CD4-positive, alpha-beta memory T cell (primary cell): ENCODE results near the gene RNF121. TPM values are rescaled to one million over a fixed set of nuclear protein-coding genes. Genes with fewer than 3 reads are reported as not detected.

Experiments used
- CTCF ChIA-PET: fragments of 350-600 bp; sonication (Branson Sonifier 250); formaldehyde crosslinking; loops from one replicate; lab custom pipeline; 2021; ENCODE audit warnings: inconsistent platforms; ENCODE audit not compliant: partially characterized antibody; lab: Charles Lee
- POLR2A ChIA-PET: fragments of 350-600 bp; sonication (Branson Sonifier 250); formaldehyde crosslinking; loops from one replicate; lab custom pipeline; 2021; ENCODE audit not compliant: partially characterized antibody; lab: Charles Lee
- DNase-seq, 5 donors: peaks; one replicate each; pipeline versions ENCODE4 v3.0.0 to v3.0.0-alpha.2; 2020 to 2022; ENCODE audit warnings: mixed read lengths in 1 of 5
- H3K27ac ChIP-seq: one replicate; pipeline ENCODE4 v1.7.0; 2013; ENCODE audit warnings: low read depth, low read length
- H3K27me3 ChIP-seq: 2 replicates; pipeline ENCODE4 v1.7.0; 2013; ENCODE audit warnings: mild to moderate bottlenecking, low read length, moderate library complexity; ENCODE audit not compliant: insufficient read depth
- H3K36me3 ChIP-seq: 2 replicates; pipeline ENCODE4 v1.7.0; 2013; ENCODE audit warnings: mild to moderate bottlenecking, low read length, moderate library complexity; ENCODE audit not compliant: insufficient read depth
- H3K4me1 ChIP-seq: 2 replicates; pipeline ENCODE4 v1.7.0; 2013; ENCODE audit warnings: mild to moderate bottlenecking, low read length, moderate library complexity; ENCODE audit not compliant: insufficient read depth
- H3K4me3 ChIP-seq, 2 donors: one replicate each; pipeline ENCODE4 v1.7.0; 2013; ENCODE audit warnings: low read length in 2 of 2, mild to moderate bottlenecking in 1 of 2
- H3K9me3 ChIP-seq, 2 donors: one replicate each; pipeline ENCODE4 v1.7.0; 2013; ENCODE audit warnings: low read length in 2 of 2, control low read depth in 1 of 2; ENCODE audit not compliant: control insufficient read depth in 1 of 2
- H3K27ac Mint-ChIP-seq, 7 donors: one replicate each; pipeline ENCODE4 v1.8.0; 2020 to 2021; ENCODE audit warnings: mixed read lengths in 7 of 7, mild to moderate bottlenecking in 6 of 7, inconsistent platforms in 3 of 7, moderate library complexity in 3 of 7
- H3K27me3 Mint-ChIP-seq, 2 donors: one replicate each; pipeline ENCODE4 v1.8.0; 2020 to 2021; ENCODE audit warnings: mixed read lengths in 2 of 2
- H3K36me3 Mint-ChIP-seq, 2 donors: one replicate each; pipeline ENCODE4 v1.8.0; 2020 to 2021; ENCODE audit warnings: mixed read lengths in 2 of 2, inconsistent platforms in 1 of 2, mild to moderate bottlenecking in 1 of 2
- H3K4me1 Mint-ChIP-seq, 4 donors: one replicate each; pipeline ENCODE4 v1.8.0; 2020 to 2021; ENCODE audit warnings: mixed read lengths in 4 of 4, mild to moderate bottlenecking in 1 of 4
- H3K4me3 Mint-ChIP-seq, 8 donors: one replicate each; pipeline ENCODE4 v1.8.0; 2020 to 2021; ENCODE audit warnings: mixed read lengths in 8 of 8, mild to moderate bottlenecking in 7 of 8, moderate library complexity in 6 of 8, inconsistent platforms in 3 of 8
- H3K9me3 Mint-ChIP-seq, 8 donors: one replicate each; pipeline ENCODE4 v1.8.0; 2020 to 2021; ENCODE audit warnings: mixed read lengths in 8 of 8, mild to moderate bottlenecking in 5 of 8, inconsistent platforms in 3 of 8, moderate library complexity in 1 of 8
- intact Hi-C: fragments of 100-400 bp; cut with micrococcal nuclease; formaldehyde crosslinking; loops from one replicate; pipeline ENCODE4 v1.15.1; 2023
- polyA plus RNA-seq, 2 donors: library from polyadenylated mRNA; unstranded; fragments of 300-500 nt; fragmentation: Illumina TruSeq; gene quantifications; one replicate each; pipeline ENCODE4 v1.2.3, GENCODE V29; 2021
- total RNA-seq, 2 experiments: library from RNA; stranded (reverse); gene quantifications; one replicate each; pipeline ENCODE4 v1.2.3, GENCODE V29; 2021

RNF121 gene
- total and polyA plus RNA-seq, 4 experiments from 2014 or later = 7.5 to 33.0 (median 18.1) TPM

- Mint-ChIP-seq H3K4me1 (peaks cover 19 to 38% (median 29%) of the 10 kb centered on the region in 4 donors), H3K9me3 (no peaks in the 10 kb centered on the region), H3K4me3 (peak overlapping the region in 3 of 8 donors; percentile 36 to 50 (median 49)), H3K36me3 (peaks cover 10 to 28% of the 10 kb centered on the region in 2 donors), H3K27me3 (no peaks in the 10 kb centered on the region), H3K27ac (peak overlapping the region in 3 of 7 donors; percentile 20 to 48 (median 20))
- POLR2A ChIA-PET = interaction anchor here (1.4 kb wide), 1 partner anchor 43 kb away, joined by 3 read pairs; no protein-coding TSS in a partner anchor
- peaks cover 26% of the 10 kb centered on the region for H3K4me1 ChIP-seq
- no peak overlapping the region for H3K4me3 ChIP-seq
- CTCF ChIA-PET = interaction anchor here (1.2 kb wide), 1 partner anchor 28 kb away, joined by 4 read pairs; no protein-coding TSS in a partner anchor
- H3K27me3 ChIP-seq = no peaks in the 10 kb centered on the region
- peaks cover 6% of the 10 kb centered on the region for H3K36me3 ChIP-seq
- no peaks in the 10 kb centered on the region for H3K9me3 ChIP-seq
- no peak overlapping the region for H3K27ac ChIP-seq
- no peak for DNase-seq
- intact Hi-C loops = no loop called here
Observed at GRCh38 chr11:71996946-71997345, 68.1 kb downstream of the RNF121 start.

GRCh38 chr11:71997594-71997993 lies 68.7 kb downstream of the RNF121 start:
- Histone ChIP-seq H3K4me1 (peaks cover 26% of the 10 kb centered on the region), H3K36me3 (peaks cover 11% of the 10 kb centered on the region), H3K4me3 (no peak overlapping the region), H3K9me3 (no peaks in the 10 kb centered on the region), H3K27ac (no peak overlapping the region), H3K27me3 (no peaks in the 10 kb centered on the region)
- ChIA-PET CTCF (interaction anchor here (1.2 to 2.9 kb wide), 3 partner anchors 20 to 93 kb away, joined by 4 to 19 read pairs (median 11); no protein-coding TSS in a partner anchor), POLR2A (interaction anchor here (0.6 to 1.4 kb wide), 3 partner anchors 11 to 725 kb away, joined by 3 read pairs; no protein-coding TSS in a partner anchor)
- H3K27me3 Mint-ChIP-seq = no peaks in the 10 kb centered on the region
- DNase-seq = no peak
- intact Hi-C loops = no loop called here
- peaks cover 19 to 40% (median 31%) of the 10 kb centered on the region in 4 donors for H3K4me1 Mint-ChIP-seq
- peaks cover 16 to 33% of the 10 kb centered on the region in 2 donors for H3K36me3 Mint-ChIP-seq
- H3K27ac Mint-ChIP-seq = peak overlapping the region in 1 of 7 donors; percentile 94
- H3K4me3 Mint-ChIP-seq = no peak overlapping the region
- no peaks in the 10 kb centered on the region for H3K9me3 Mint-ChIP-seq

GRCh38 chr11:71998061-71998460 lies 69.2 kb downstream of the RNF121 start:
- Mint-ChIP-seq H3K27me3 (no peaks in the 10 kb centered on the region), H3K36me3 (peaks cover 18 to 35% of the 10 kb centered on the region in 2 donors), H3K27ac (peak overlapping the region; percentile 83 to 98 (median 97)), H3K4me1 (peaks cover 19 to 40% (median 31%) of the 10 kb centered on the region in 4 donors), H3K9me3 (no peaks in the 10 kb centered on the region), H3K4me3 (peak overlapping the region in 7 of 8 donors; percentile 33 to 98 (median 91))
- H3K27me3 ChIP-seq = no peaks in the 10 kb centered on the region
- H3K4me1 ChIP-seq = peaks cover 26% of the 10 kb centered on the region
- H3K36me3 ChIP-seq = peaks cover 15% of the 10 kb centered on the region
- peak overlapping the region in 1 of 2 donors; percentile 46 for H3K4me3 ChIP-seq
- H3K27ac ChIP-seq = peak overlapping the region; percentile 65
- no peaks in the 10 kb centered on the region for H3K9me3 ChIP-seq
- intact Hi-C loops = no loop called here
- no peak for DNase-seq
- POLR2A ChIA-PET = interaction anchor here (0.6 to 4.4 kb wide), 7 partner anchors 10 to 724 kb away, joined by 3 to 23 read pairs (median 5); partner anchors contain the start of genes ANAPC15 and RNF121
- CTCF ChIA-PET = interaction anchor here (0.7 to 3.7 kb wide), 4 partner anchors 12 to 93 kb away, joined by 3 to 19 read pairs (median 12); no protein-coding TSS in a partner anchor

- H3K4me3 ChIP-seq = peak within 1 kb of the TSS; percentile 46 to 62
- peak within 1 kb of the TSS; percentile 65 for H3K27ac ChIP-seq
- Mint-ChIP-seq H3K27me3 (no peaks in the 10 kb centered on the region), H3K4me1 (peaks cover 19 to 40% (median 31%) of the 10 kb centered on the region in 4 donors), H3K4me3 (peak within 1 kb of the TSS; percentile 85 to 98 (median 92)), H3K27ac (peak within 1 kb of the TSS; percentile 83 to 98 (median 97)), H3K9me3 (no peaks in the 10 kb centered on the region), H3K36me3 (peaks cover 18 to 41% of the 10 kb centered on the region in 2 donors)
- H3K4me1 ChIP-seq = peaks cover 26% of the 10 kb centered on the region
- H3K36me3 ChIP-seq = peaks cover 22% of the 10 kb centered on the region
- CTCF ChIA-PET = interaction anchor here (0.7 to 3.7 kb wide), 7 partner anchors 13 to 92 kb away, joined by 3 to 19 read pairs (median 6); no protein-coding TSS in a partner anchor
- intact Hi-C loops = no loop called here
- no peaks in the 10 kb centered on the region for H3K9me3 ChIP-seq
- peak; percentile 31 to 50 (median 46) for DNase-seq
- POLR2A ChIA-PET = interaction anchor here (1.0 to 4.4 kb wide), 8 partner anchors 10 to 114 kb away, joined by 3 to 23 read pairs (median 4); partner anchors contain the start of genes ANAPC15 and RNF121
- no peaks in the 10 kb centered on the region for H3K27me3 ChIP-seq
Observed at GRCh38 chr11:71998649-71999310, 69.9 kb downstream of the RNF121 start, which contains the start of gene IL18BP. IL18BP (plus strand) TSS chr11:71998909; CDS start chr11:71999985, 1,076 bp downstream.

GRCh38 chr11:71999362-71999761 lies 70.5 kb downstream of the RNF121 start:
- Histone ChIP-seq H3K36me3 (peaks cover 28% of the 10 kb centered on the region), H3K9me3 (no peaks in the 10 kb centered on the region), H3K4me1 (peaks cover 26% of the 10 kb centered on the region), H3K27ac (peak overlapping the region; percentile 65), H3K4me3 (peak overlapping the region; percentile 46 to 62), H3K27me3 (no peaks in the 10 kb centered on the region)
- no peak for DNase-seq
- Mint-ChIP-seq H3K4me3 (peak overlapping the region; percentile 85 to 98 (median 92)), H3K27ac (peak overlapping the region; percentile 83 to 98 (median 97)), H3K36me3 (peaks cover 23 to 47% of the 10 kb centered on the region in 2 donors), H3K9me3 (no peaks in the 10 kb centered on the region), H3K4me1 (peaks cover 19 to 40% (median 31%) of the 10 kb centered on the region in 4 donors), H3K27me3 (no peaks in the 10 kb centered on the region)
- intact Hi-C loops = no loop called here
- CTCF ChIA-PET = interaction anchor here (1.2 to 3.7 kb wide), 6 partner anchors 15 to 92 kb away, joined by 3 to 19 read pairs (median 8); no protein-coding TSS in a partner anchor
- POLR2A ChIA-PET = interaction anchor here (1.0 to 4.4 kb wide), 7 partner anchors 10 to 114 kb away, joined by 3 to 23 read pairs (median 5); partner anchors contain the start of genes ANAPC15 and RNF121

GRCh38 chr11:71999798-72000197 lies 71.0 kb downstream of the RNF121 start:
- Histone ChIP-seq H3K36me3 (peaks cover 32% of the 10 kb centered on the region), H3K27me3 (no peaks in the 10 kb centered on the region), H3K4me3 (no peak overlapping the region), H3K4me1 (peaks cover 26% of the 10 kb centered on the region), H3K27ac (peak overlapping the region; percentile 65), H3K9me3 (no peaks in the 10 kb centered on the region)
- peaks cover 18 to 36% (median 31%) of the 10 kb centered on the region in 4 donors for H3K4me1 Mint-ChIP-seq
- no peaks in the 10 kb centered on the region for H3K27me3 Mint-ChIP-seq
- peak overlapping the region; percentile 85 to 98 (median 92) for H3K4me3 Mint-ChIP-seq
- intact Hi-C loops = no loop called here
- POLR2A ChIA-PET = interaction anchor here (1.0 to 4.4 kb wide), 5 partner anchors 9 to 82 kb away, joined by 4 to 23 read pairs (median 5); partner anchors contain the start of gene RNF121
- no peak for DNase-seq
- peak overlapping the region; percentile 83 to 98 (median 97) for H3K27ac Mint-ChIP-seq
- CTCF ChIA-PET = interaction anchor here (1.2 to 3.7 kb wide), 6 partner anchors 15 to 91 kb away, joined by 3 to 19 read pairs (median 8); no protein-coding TSS in a partner anchor
- H3K36me3 Mint-ChIP-seq = peaks cover 23 to 52% of the 10 kb centered on the region in 2 donors
- H3K9me3 Mint-ChIP-seq = no peaks in the 10 kb centered on the region
